HepG2 (cell line): ENCODE data around the gene PPFIA3. TPM values are rescaled to one million over a fixed set of nuclear protein-coding genes. Genes with fewer than 3 reads are reported as not detected.

Experiments used
- AKAP8 ChIP-seq: sonication (generic); formaldehyde crosslinking; IDR thresholded peaks from 2 replicates; pipeline ENCODE4 v1.5.1; 2020; ENCODE audit warnings: mild to moderate bottlenecking, missing genetic modification reagents
- BORCS8-MEF2B ChIP-seq: sonication (generic); formaldehyde crosslinking; IDR thresholded peaks from 2 replicates; pipeline ENCODE4 v1.8.0; 2022; ENCODE audit warnings: mild to moderate bottlenecking, missing genetic modification reagents
- KDM1A ChIP-seq: IDR thresholded peaks from 2 replicates; pipeline ENCODE4 v1.6.1; 2016; ENCODE audit warnings: missing compliant biosample characterization
- KDM2A ChIP-seq: sonication (generic); formaldehyde crosslinking; IDR thresholded peaks from 2 replicates; pipeline ENCODE4 v1.4.0; 2020; ENCODE audit warnings: low read depth, missing genetic modification reagents, borderline replicate concordance
- NFKBIZ ChIP-seq: IDR thresholded peaks from 2 replicates; pipeline ENCODE4 v1.6.1; 2018; ENCODE audit warnings: missing genetic modification reagents, missing compliant biosample characterization
- NR2F2 ChIP-seq: IDR thresholded peaks from 2 replicates; pipeline ENCODE4 v1.6.1; 2012; ENCODE audit warnings: low read depth, inconsistent platforms, borderline replicate concordance
- POLR2AphosphoS5 ChIP-seq: IDR thresholded peaks from 2 replicates; pipeline ENCODE4 v1.6.1; 2012; ENCODE audit warnings: low read depth, low read length
- RAD21 ChIP-seq: fragments of 450-650 bp; formaldehyde crosslinking; IDR thresholded peaks from 2 replicates; pipeline ENCODE4 v1.5.0; 2020; ENCODE audit warnings: mild to moderate bottlenecking
- RBM22 ChIP-seq: fragments of 200-400 bp; formaldehyde crosslinking; optimal IDR thresholded peaks from 2 replicates; pipeline ENCODE3; 2017; ENCODE audit warnings: mild to moderate bottlenecking, low read length, moderate library complexity
- REPIN1 ChIP-seq: sonication (generic); formaldehyde crosslinking; IDR thresholded peaks from 2 replicates; pipeline ENCODE4 v1.8.0; 2022; ENCODE audit warnings: missing genetic modification reagents, low read depth, mild to moderate bottlenecking, borderline replicate concordance
- SALL1 ChIP-seq: sonication (generic); formaldehyde crosslinking; IDR thresholded peaks from 2 replicates; pipeline ENCODE4 v1.8.0; 2022; ENCODE audit warnings: mild to moderate bottlenecking, missing genetic modification reagents
- STAG1 ChIP-seq: sonication (generic); formaldehyde crosslinking; IDR thresholded peaks from 2 replicates; pipeline ENCODE4 v1.4.0; 2020; ENCODE audit warnings: missing genetic modification reagents
- ZFP41 ChIP-seq: sonication (generic); formaldehyde crosslinking; IDR thresholded peaks from 2 replicates; pipeline ENCODE4 v1.4.0; 2020; ENCODE audit warnings: mild to moderate bottlenecking, missing genetic modification reagents, borderline replicate concordance
- ZNF296 ChIP-seq: sonication (generic); formaldehyde crosslinking; conservative IDR thresholded peaks from 2 replicates; pipeline ENCODE4 v1.5.0; 2020; ENCODE audit warnings: mild to moderate bottlenecking, missing genetic modification reagents
- polyA plus RNA-seq, 8 experiments: library from polyadenylated mRNA; depleted of rRNA in 3 of 8; stranded (reverse) in 7 of 8; unstranded in 1 of 8; fragments of >200 nt; fragmentation: Illumina TruSeq in 4 of 8; extraction: Trizol in 4 of 8; gene quantifications; 2 replicates each; pipeline versions ENCODE4 v1.2.1 to v1.2.3, GENCODE V29; 2011 to 2016; ENCODE audit warnings: low read depth in 4 of 8, missing spikeins in 1 of 8, mixed read lengths in 1 of 8; ENCODE audit not compliant: insufficient read depth in 1 of 8
- total RNA-seq, 5 experiments: library from RNA; depleted of rRNA; stranded (reverse); fragments of >200 nt; fragmentation: Illumina TruSeq; extraction: Trizol; gene quantifications; 2 replicates each; pipeline ENCODE4 v1.2.3, GENCODE V29; 2016; ENCODE audit warnings: low read depth in 1 of 5
- TF ChIP-seq, protein P1 (sequence below): sonication (generic); formaldehyde crosslinking; IDR thresholded peaks from 2 replicates; pipeline ENCODE4 v1.4.0; 2020; ENCODE audit warnings: missing genetic modification reagents
- TF ChIP-seq, protein P2 (sequence below): sonication (generic); formaldehyde crosslinking; IDR thresholded peaks from 2 replicates; pipeline ENCODE4 v1.9.0; 2022; ENCODE audit warnings: missing genetic modification reagents, mild to moderate bottlenecking, borderline replicate concordance
- TF ChIP-seq, protein P3 (sequence below), 2 experiments: sonication (generic) in 1 of 2; formaldehyde crosslinking in 1 of 2; IDR thresholded peaks; 2 replicates each; pipeline versions ENCODE4 v1.4.0 to v1.6.1; 2018 to 2020; ENCODE audit warnings: missing genetic modification reagents in 2 of 2, borderline replicate concordance in 1 of 2, low read depth in 1 of 2, mild to moderate bottlenecking in 1 of 2, missing biosample characterization in 1 of 2
- TF ChIP-seq, protein P4 (sequence below): sonication (generic); formaldehyde crosslinking; IDR thresholded peaks from 2 replicates; pipeline ENCODE4 v1.4.0; 2020; ENCODE audit warnings: mild to moderate bottlenecking, missing genetic modification reagents

Gene PPFIA3
- total and polyA plus RNA-seq, 2 of the 13 experiments (the other 11 are each of a cell fraction or from before 2014, with no cell fraction given): 6.7 to 8.6 TPM

DNA sequence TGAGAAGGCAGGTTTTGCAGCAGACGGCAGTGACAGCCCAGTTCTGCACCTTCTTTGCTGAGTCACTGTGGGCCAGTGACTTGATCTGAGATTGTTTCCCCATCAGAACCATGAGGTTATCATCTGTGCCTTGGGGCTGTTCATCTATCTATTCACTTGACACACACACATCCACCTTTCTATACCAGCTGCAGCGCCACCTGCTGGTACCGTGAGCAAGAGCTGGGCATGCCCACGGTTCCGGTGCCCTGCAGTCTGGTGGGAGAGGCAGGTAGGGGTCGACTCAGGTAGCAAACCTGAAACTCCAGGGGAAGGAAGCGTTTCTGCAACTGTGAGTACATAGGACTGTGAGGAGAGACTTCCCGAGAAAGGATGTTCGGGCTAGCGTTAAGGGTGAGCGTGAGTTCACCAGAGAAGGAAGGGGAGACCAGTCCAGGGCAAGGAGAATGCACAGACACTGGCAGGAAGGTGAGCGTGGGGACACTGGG is 12.7 kb upstream of the PPFIA3 start (continued):
- TF ChIP-seq, protein P1, sequence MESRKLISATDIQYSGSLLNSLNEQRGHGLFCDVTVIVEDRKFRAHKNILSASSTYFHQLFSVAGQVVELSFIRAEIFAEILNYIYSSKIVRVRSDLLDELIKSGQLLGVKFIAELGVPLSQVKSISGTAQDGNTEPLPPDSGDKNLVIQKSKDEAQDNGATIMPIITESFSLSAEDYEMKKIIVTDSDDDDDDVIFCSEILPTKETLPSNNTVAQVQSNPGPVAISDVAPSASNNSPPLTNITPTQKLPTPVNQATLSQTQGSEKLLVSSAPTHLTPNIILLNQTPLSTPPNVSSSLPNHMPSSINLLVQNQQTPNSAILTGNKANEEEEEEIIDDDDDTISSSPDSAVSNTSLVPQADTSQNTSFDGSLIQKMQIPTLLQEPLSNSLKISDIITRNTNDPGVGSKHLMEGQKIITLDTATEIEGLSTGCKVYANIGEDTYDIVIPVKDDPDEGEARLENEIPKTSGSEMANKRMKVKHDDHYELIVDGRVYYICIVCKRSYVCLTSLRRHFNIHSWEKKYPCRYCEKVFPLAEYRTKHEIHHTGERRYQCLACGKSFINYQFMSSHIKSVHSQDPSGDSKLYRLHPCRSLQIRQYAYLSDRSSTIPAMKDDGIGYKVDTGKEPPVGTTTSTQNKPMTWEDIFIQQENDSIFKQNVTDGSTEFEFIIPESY (CRISPR knock-in tag): peak; percentile 31; the same call in 1 of the 2 replicates
- TF ChIP-seq RBM22: peak; percentile 77
- TF ChIP-seq BORCS8-MEF2B (CRISPR knock-in tag): 0 out of 2 replicates have a peak, but pooled peaks have one; percentile 37
- no peak for TF ChIP-seq KDM1A
- TF ChIP-seq, protein P2, sequence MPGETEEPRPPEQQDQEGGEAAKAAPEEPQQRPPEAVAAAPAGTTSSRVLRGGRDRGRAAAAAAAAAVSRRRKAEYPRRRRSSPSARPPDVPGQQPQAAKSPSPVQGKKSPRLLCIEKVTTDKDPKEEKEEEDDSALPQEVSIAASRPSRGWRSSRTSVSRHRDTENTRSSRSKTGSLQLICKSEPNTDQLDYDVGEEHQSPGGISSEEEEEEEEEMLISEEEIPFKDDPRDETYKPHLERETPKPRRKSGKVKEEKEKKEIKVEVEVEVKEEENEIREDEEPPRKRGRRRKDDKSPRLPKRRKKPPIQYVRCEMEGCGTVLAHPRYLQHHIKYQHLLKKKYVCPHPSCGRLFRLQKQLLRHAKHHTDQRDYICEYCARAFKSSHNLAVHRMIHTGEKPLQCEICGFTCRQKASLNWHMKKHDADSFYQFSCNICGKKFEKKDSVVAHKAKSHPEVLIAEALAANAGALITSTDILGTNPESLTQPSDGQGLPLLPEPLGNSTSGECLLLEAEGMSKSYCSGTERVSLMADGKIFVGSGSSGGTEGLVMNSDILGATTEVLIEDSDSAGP (CRISPR knock-in tag): peak; percentile 47; the same call in 1 of the 2 replicates
- peak; percentile 33; the same call in 1 of the 2 replicates for TF ChIP-seq KDM2A (CRISPR knock-in tag)
- peak; percentile 45 for TF ChIP-seq STAG1 (CRISPR knock-in tag)
- TF ChIP-seq, protein P3, sequence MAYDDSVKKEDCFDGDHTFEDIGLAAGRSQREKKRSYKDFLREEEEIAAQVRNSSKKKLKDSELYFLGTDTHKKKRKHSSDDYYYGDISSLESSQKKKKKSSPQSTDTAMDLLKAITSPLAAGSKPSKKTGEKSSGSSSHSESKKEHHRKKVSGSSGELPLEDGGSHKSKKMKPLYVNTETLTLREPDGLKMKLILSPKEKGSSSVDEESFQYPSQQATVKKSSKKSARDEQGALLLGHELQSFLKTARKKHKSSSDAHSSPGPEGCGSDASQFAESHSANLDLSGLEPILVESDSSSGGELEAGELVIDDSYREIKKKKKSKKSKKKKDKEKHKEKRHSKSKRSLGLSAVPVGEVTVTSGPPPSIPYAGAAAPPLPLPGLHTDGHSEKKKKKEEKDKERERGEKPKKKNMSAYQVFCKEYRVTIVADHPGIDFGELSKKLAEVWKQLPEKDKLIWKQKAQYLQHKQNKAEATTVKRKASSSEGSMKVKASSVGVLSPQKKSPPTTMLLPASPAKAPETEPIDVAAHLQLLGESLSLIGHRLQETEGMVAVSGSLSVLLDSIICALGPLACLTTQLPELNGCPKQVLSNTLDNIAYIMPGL (CRISPR knock-in tag; IDR thresholded peaks at IDR 0.05; ENCODE audit: borderline replicate concordance in 1 of 2, low read depth in 1 of 2): peak in 1 of 2 experiments; percentile 32; a peak in 1 of 4 replicates
- no peak for TF ChIP-seq NFKBIZ (CRISPR knock-in tag)
- TF ChIP-seq NR2F2: no peak
- TF ChIP-seq REPIN1 (CRISPR knock-in tag): 0 out of 2 replicates have a peak, but pooled peaks have one; percentile 30
- no peak for TF ChIP-seq ZNF296 (CRISPR knock-in tag)
- 0 out of 2 replicates have a peak, but pooled peaks have one; percentile 39 for TF ChIP-seq AKAP8 (CRISPR knock-in tag)
- TF ChIP-seq SALL1 (CRISPR knock-in tag): peak; percentile 38; the same call in 1 of the 2 replicates
- 0 out of 2 replicates have a peak, but pooled peaks have one; percentile 24 for TF ChIP-seq POLR2AphosphoS5
- TF ChIP-seq RAD21 (CRISPR knock-in tag): peak; percentile 48; the same call in 1 of the 2 replicates
- TF ChIP-seq, protein P4, sequence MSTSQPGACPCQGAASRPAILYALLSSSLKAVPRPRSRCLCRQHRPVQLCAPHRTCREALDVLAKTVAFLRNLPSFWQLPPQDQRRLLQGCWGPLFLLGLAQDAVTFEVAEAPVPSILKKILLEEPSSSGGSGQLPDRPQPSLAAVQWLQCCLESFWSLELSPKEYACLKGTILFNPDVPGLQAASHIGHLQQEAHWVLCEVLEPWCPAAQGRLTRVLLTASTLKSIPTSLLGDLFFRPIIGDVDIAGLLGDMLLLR: peak; percentile 42; the same call in 1 of the 2 replicates
- TF ChIP-seq ZFP41 (CRISPR knock-in tag): 0 out of 2 replicates have a peak, but pooled peaks have one; percentile 19
- TF ChIP-seq, all 625 proteins: peak for 21
